HG03025 (cell line): ENCODE data around the gene IFNG-AS1.

Experiments
- ATAC-seq: cut with Tn5 transposase; IDR thresholded peaks from one replicate; pipeline ENCODE4 v1.9.1; 2021; ENCODE audit warnings: mild to moderate bottlenecking, moderate library complexity; ENCODE audit not compliant: unreplicated experiment, low FRiP score

The IFNG-AS1 gene

GRCh38 chr12:67991158-67991557 lies 1.9 kb downstream of the IFNG-AS1 start:
- ATAC-seq = peak; percentile 61

- ATAC-seq = no peak
Observed at GRCh38 chr12:67993143-67993542, 3.9 kb downstream of the IFNG-AS1 start.

- no peak for ATAC-seq
Observed at GRCh38 chr12:67994046-67994445, 4.8 kb downstream of the IFNG-AS1 start.

GRCh38 chr12:67996347-67996746 lies 7.1 kb downstream of the IFNG-AS1 start:
- no peak for ATAC-seq

GRCh38 chr12:67998379-67998778 lies 9.1 kb downstream of the IFNG-AS1 start:
- no peak for ATAC-seq

- no peak for ATAC-seq
Observed at GRCh38 chr12:67999244-67999643, 10.0 kb downstream of the IFNG-AS1 start.

GRCh38 chr12:68001486-68002466 lies 12.5 kb downstream of the IFNG-AS1 start:
- ATAC-seq = no peak

- ATAC-seq = no peak
Observed at GRCh38 chr12:68003777-68004176, 14.5 kb downstream of the IFNG-AS1 start.

GRCh38 chr12:68007033-68007432 lies 17.8 kb downstream of the IFNG-AS1 start:
- ATAC-seq = no peak

GRCh38 chr12:68007466-68007865 lies 18.2 kb downstream of the IFNG-AS1 start:
- ATAC-seq = no peak

GRCh38 chr12:68011206-68011881 lies 22.1 kb downstream of the IFNG-AS1 start:
- ATAC-seq = no peak

- no peak for ATAC-seq
Observed at GRCh38 chr12:68011882-68012207, 22.6 kb downstream of the IFNG-AS1 start.

GRCh38 chr12:68012712-68013111 lies 23.5 kb downstream of the IFNG-AS1 start:
- ATAC-seq = no peak

- no peak for ATAC-seq
Observed at GRCh38 chr12:68013181-68013580, 23.9 kb downstream of the IFNG-AS1 start.

GRCh38 chr12:68016136-68016535 lies 26.9 kb downstream of the IFNG-AS1 start:
- no peak for ATAC-seq

GRCh38 chr12:68018315-68018714 lies 29.1 kb downstream of the IFNG-AS1 start:
- ATAC-seq = no peak

GRCh38 chr12:68020049-68020448 lies 30.8 kb downstream of the IFNG-AS1 start:
- ATAC-seq = no peak

- ATAC-seq = no peak
Observed at GRCh38 chr12:68020699-68021098, 31.5 kb downstream of the IFNG-AS1 start.

- ATAC-seq = no peak
Observed at GRCh38 chr12:68028647-68029046, 39.4 kb downstream of the IFNG-AS1 start.

- no peak for ATAC-seq
Observed at GRCh38 chr12:68030248-68030647, 41.0 kb downstream of the IFNG-AS1 start.

- no peak for ATAC-seq
Observed at GRCh38 chr12:68031174-68031573, 41.9 kb downstream of the IFNG-AS1 start.
